Measurements from ENCODE around the gene FIGNL2. TPM values are rescaled to one million over a fixed set of nuclear protein-coding genes. Genes with fewer than 3 reads are reported as not detected.

FIGNL2 gene
- total RNA-seq, 4 donors from 2014 or later: not detected

GRCh38 chr12:51847643-51848325 lies 734 bp downstream of the FIGNL2 start:
- no peak for DNase-seq
- in situ Hi-C loops (cut with MboI; ENCODE audit: low pct_ligation_motif_present in 1 of 4, low pct_unique_long_range_greater_than_20kb in 1 of 4, low sequenced_read_pairs in 3 of 4): no loop called here
- peaks cover 81% of the 10 kb centered on the region for H3K27me3 ChIP-seq
- WGBS, 2 donors (ENCODE audit: low coverage in 1 of 2): 2% methylated on average over 27 of the region's 40 CpGs; no CpG with 5 or more reads in 1 of the 2 donors
- H3K4me1 ChIP-seq: peaks cover 11 to 23% (median 21%) of the 10 kb centered on the region in 4 donors
- H3K4me3 ChIP-seq: peak overlapping the region; percentile 32 to 52 (median 39)
- intact Hi-C loops (cut with DNase I; ENCODE audit: low total_unique reads): no loop called here
- no peak for TF ChIP-seq EP300 (IDR thresholded peaks at IDR 0.05; ENCODE audit: low read depth)
- no peak for TF ChIP-seq POLR2AphosphoS5 (IDR thresholded peaks at IDR 0.05)
- no peak for TF ChIP-seq POLR2A (IDR thresholded peaks at IDR 0.05)
- no peak for TF ChIP-seq CTCF (IDR thresholded peaks at IDR 0.05)
- no peaks in the 10 kb centered on the region for H3K36me3 ChIP-seq
- peak overlapping the region; percentile 14 to 55 (median 44) for H3K27ac ChIP-seq
- no peaks in the 10 kb centered on the region for H3K9me3 ChIP-seq

- Histone ChIP-seq H3K4me1 (peaks cover 11 to 23% (median 21%) of the 10 kb centered on the region in 4 donors), H3K27me3 (peaks cover 86% of the 10 kb centered on the region), H3K27ac (peak overlapping the region; percentile 0 to 55 (median 35)), H3K36me3 (no peaks in the 10 kb centered on the region), H3K9me3 (no peaks in the 10 kb centered on the region), H3K4me3 (peak overlapping the region; percentile 28 to 52 (median 37))
- in situ Hi-C loops (cut with MboI; ENCODE audit: low pct_ligation_motif_present in 1 of 4, low pct_unique_long_range_greater_than_20kb in 1 of 4, low sequenced_read_pairs in 3 of 4): no loop called here
- WGBS, 2 donors (ENCODE audit: low coverage in 1 of 2): 0 to 4% methylated on average over 1 to 33 of the region's 59 CpGs
- DNase-seq: peak; percentile 44
- intact Hi-C loops (cut with DNase I; ENCODE audit: low total_unique reads): no loop called here
- TF ChIP-seq POLR2AphosphoS5 (IDR thresholded peaks at IDR 0.05) (peak in 1 of 3 donors; percentile 40), POLR2A (IDR thresholded peaks at IDR 0.05) (no peak)
Observed at GRCh38 chr12:51846911-51847642, 1.4 kb downstream of the FIGNL2 start.

- 62 to 70% methylated on average over 5 to 15 of the region's 15 CpGs for WGBS, 2 donors (ENCODE audit: low coverage in 1 of 2)
- H3K4me1 ChIP-seq: peaks cover 11 to 23% (median 21%) of the 10 kb centered on the region in 4 donors
- in situ Hi-C loops (cut with MboI; ENCODE audit: low pct_ligation_motif_present in 1 of 4, low pct_unique_long_range_greater_than_20kb in 1 of 4, low sequenced_read_pairs in 3 of 4): no loop called here
- H3K27ac ChIP-seq: no peak overlapping the region
- no peak for DNase-seq
- H3K27me3 ChIP-seq: peaks cover 91% of the 10 kb centered on the region
- intact Hi-C loops (cut with DNase I; ENCODE audit: low total_unique reads): no loop called here
- H3K36me3 ChIP-seq: no peaks in the 10 kb centered on the region
- H3K4me3 ChIP-seq: peak overlapping the region in 1 of 4 donors; percentile 52
- no peak for TF ChIP-seq POLR2A (IDR thresholded peaks at IDR 0.05)
- TF ChIP-seq EP300 (IDR thresholded peaks at IDR 0.05; ENCODE audit: low read depth): no peak
- TF ChIP-seq CTCF (IDR thresholded peaks at IDR 0.05): no peak
- TF ChIP-seq POLR2AphosphoS5 (IDR thresholded peaks at IDR 0.05): no peak
- H3K9me3 ChIP-seq: no peaks in the 10 kb centered on the region
Observed at GRCh38 chr12:51846271-51846691, 2.2 kb downstream of the FIGNL2 start.

- Histone ChIP-seq H3K27me3 (peaks cover 95% of the 10 kb centered on the region), H3K9me3 (no peaks in the 10 kb centered on the region), H3K4me1 (peaks cover 11 to 23% (median 21%) of the 10 kb centered on the region in 4 donors), H3K27ac (no peak overlapping the region), H3K4me3 (no peak overlapping the region), H3K36me3 (no peaks in the 10 kb centered on the region)
- DNase-seq: no peak
- in situ Hi-C loops (cut with MboI; ENCODE audit: low pct_ligation_motif_present in 1 of 4, low pct_unique_long_range_greater_than_20kb in 1 of 4, low sequenced_read_pairs in 3 of 4): no loop called here
- TF ChIP-seq CTCF (IDR thresholded peaks at IDR 0.05) (no peak), POLR2A (IDR thresholded peaks at IDR 0.05) (no peak), POLR2AphosphoS5 (IDR thresholded peaks at IDR 0.05) (no peak), EP300 (IDR thresholded peaks at IDR 0.05; ENCODE audit: low read depth) (no peak)
- intact Hi-C loops (cut with DNase I; ENCODE audit: low total_unique reads): no loop called here
- WGBS, 2 donors (ENCODE audit: low coverage in 1 of 2): 72 to 81% methylated on average over 4 to 7 of the region's 7 CpGs
Observed at GRCh38 chr12:51845482-51845881, 3.0 kb downstream of the FIGNL2 start.
